Hepatocyte (in vitro differentiated cells): ENCODE measurements around the gene HSPA1A. TPM values are rescaled to one million over a fixed set of nuclear protein-coding genes. Genes with fewer than 3 reads are reported as not detected.
"Not testable (repeated sequence)": the region's sequence is repeated elsewhere in the genome, so short reads cannot be mapped to it uniquely, and the experiment has no call there.

Source experiments
- DNase-seq: peaks from one replicate; pipeline ENCODE4 v3.0.0-alpha.2; 2016; ENCODE audit warnings: low spot score
- H2AFZ ChIP-seq: fragments of 200-600 bp; sonication (generic); 2 replicates; pipeline ENCODE4 v1.6.0; 2016; ENCODE audit warnings: antibody characterized with exemption, mild to moderate bottlenecking
- H3K27ac ChIP-seq: fragments of 200-600 bp; sonication (generic); 2 replicates; pipeline ENCODE4 v1.5.1; 2016; ENCODE audit warnings: mild to moderate bottlenecking
- H3K27me3 ChIP-seq: fragments of 200-600 bp; sonication (generic); 2 replicates; pipeline ENCODE4 v1.6.1; 2016
- H3K36me3 ChIP-seq: fragments of 200-600 bp; sonication (generic); replicated peaks from 2 replicates; pipeline ENCODE4 v1.5.1; 2016; ENCODE audit warnings: low read depth; ENCODE audit not compliant: insufficient read depth
- H3K4me1 ChIP-seq: fragments of 200-600 bp; sonication (generic); 2 replicates; pipeline ENCODE4 v1.5.1; 2016; ENCODE audit warnings: mild to moderate bottlenecking, moderate library complexity; ENCODE audit not compliant: insufficient read depth
- H3K4me2 ChIP-seq: fragments of 200-600 bp; sonication (generic); 2 replicates; pipeline ENCODE4 v1.6.0; 2016
- H3K4me3 ChIP-seq: fragments of 200-600 bp; sonication (generic); 2 replicates; pipeline ENCODE4 v1.5.1; 2016; ENCODE audit warnings: mild to moderate bottlenecking
- H3K79me2 ChIP-seq: fragments of 200-600 bp; sonication (generic); 2 replicates; pipeline ENCODE4 v1.6.0; 2017; ENCODE audit warnings: mild to moderate bottlenecking
- H3K9me2 ChIP-seq: fragments of 200-600 bp; sonication (generic); replicated peaks from 2 replicates; pipeline ENCODE4 v1.6.0; 2017; ENCODE audit warnings: mild to moderate bottlenecking; ENCODE audit not compliant: insufficient read depth
- H3K9me3 ChIP-seq: fragments of 200-600 bp; sonication (generic); 2 replicates; pipeline ENCODE4 v1.5.1; 2016; ENCODE audit warnings: low read depth, mild to moderate bottlenecking
- H4K20me1 ChIP-seq: fragments of 200-600 bp; sonication (generic); 2 replicates; pipeline ENCODE4 v1.6.0; 2016; ENCODE audit warnings: mild to moderate bottlenecking; ENCODE audit not compliant: insufficient read depth, poor library complexity, severe bottlenecking
- CTCF ChIP-seq: fragments of 200-600 bp; sonication (generic); IDR thresholded peaks from 2 replicates; pipeline ENCODE4 v1.5.1; 2016; ENCODE audit warnings: antibody characterized with exemption, mild to moderate bottlenecking; ENCODE audit not compliant: poor library complexity
- EZH2 ChIP-seq: fragments of 200-600 bp; sonication (generic); IDR thresholded peaks from 2 replicates; pipeline ENCODE4 v1.6.1; 2016; ENCODE audit warnings: antibody characterized with exemption, mild to moderate bottlenecking, borderline replicate concordance
- EZH2phosphoT487 ChIP-seq: fragments of 200-600 bp; sonication (generic); IDR thresholded peaks from one replicate; pipeline ENCODE4 v1.6.1; 2018; ENCODE audit warnings: antibody characterized with exemption, mild to moderate bottlenecking, low read depth, moderate library complexity; ENCODE audit not compliant: unreplicated experiment, severe bottlenecking
- WGBS: methylation state at CpG from one replicate; pipeline ENCODE4 v1.1.6; 2016; ENCODE audit warnings: low lambda C conversion rate; ENCODE audit errors: missing lambda C conversion rate; 5-methylcytosine and 5-hydroxymethylcytosine counted together
- polyA plus RNA-seq: library from polyadenylated mRNA; unstranded; fragments of >200 nt; fragmentation: Nextera tagmentation; extraction: Ambion mirVana; gene quantifications from 2 replicates; pipeline ENCODE4 v1.2.1, GENCODE V29; 2016
- total RNA-seq: library from RNA; depleted of rRNA; stranded (reverse); fragments of >200 nt; gene quantifications from 2 replicates; pipeline ENCODE4 v1.2.3, GENCODE V29; 2014

The HSPA1A gene
- total and polyA plus RNA-seq, 2 experiments from 2014 or later: 82.2 to 83.3 TPM

- Histone ChIP-seq H3K4me1 (peaks cover 5% of the 10 kb centered on the region), H3K9me2 (no peaks in the 10 kb centered on the region), H2AFZ (peak overlapping the region; percentile 1), H3K27me3 (no peaks in the 10 kb centered on the region), H3K79me2 (peaks cover 19% of the 10 kb centered on the region), H3K27ac (peak overlapping the region; percentile 57), H3K9me3 (no peaks in the 10 kb centered on the region), H3K4me2 (peak overlapping the region; percentile 86), H4K20me1 (peaks cover 2% of the 10 kb centered on the region), H3K4me3 (peak overlapping the region; percentile 30), H3K36me3 (no peaks in the 10 kb centered on the region)
- WGBS: 52% methylated on average over 16 of the region's 17 CpGs
- TF ChIP-seq EZH2phosphoT487 (no peak), EZH2 (no peak), CTCF (no peak)
- DNase-seq: peak; percentile 23
Observed at GRCh38 chr6:31861919-31862343, 46.6 kb downstream of the HSPA1A start.

DNA sequence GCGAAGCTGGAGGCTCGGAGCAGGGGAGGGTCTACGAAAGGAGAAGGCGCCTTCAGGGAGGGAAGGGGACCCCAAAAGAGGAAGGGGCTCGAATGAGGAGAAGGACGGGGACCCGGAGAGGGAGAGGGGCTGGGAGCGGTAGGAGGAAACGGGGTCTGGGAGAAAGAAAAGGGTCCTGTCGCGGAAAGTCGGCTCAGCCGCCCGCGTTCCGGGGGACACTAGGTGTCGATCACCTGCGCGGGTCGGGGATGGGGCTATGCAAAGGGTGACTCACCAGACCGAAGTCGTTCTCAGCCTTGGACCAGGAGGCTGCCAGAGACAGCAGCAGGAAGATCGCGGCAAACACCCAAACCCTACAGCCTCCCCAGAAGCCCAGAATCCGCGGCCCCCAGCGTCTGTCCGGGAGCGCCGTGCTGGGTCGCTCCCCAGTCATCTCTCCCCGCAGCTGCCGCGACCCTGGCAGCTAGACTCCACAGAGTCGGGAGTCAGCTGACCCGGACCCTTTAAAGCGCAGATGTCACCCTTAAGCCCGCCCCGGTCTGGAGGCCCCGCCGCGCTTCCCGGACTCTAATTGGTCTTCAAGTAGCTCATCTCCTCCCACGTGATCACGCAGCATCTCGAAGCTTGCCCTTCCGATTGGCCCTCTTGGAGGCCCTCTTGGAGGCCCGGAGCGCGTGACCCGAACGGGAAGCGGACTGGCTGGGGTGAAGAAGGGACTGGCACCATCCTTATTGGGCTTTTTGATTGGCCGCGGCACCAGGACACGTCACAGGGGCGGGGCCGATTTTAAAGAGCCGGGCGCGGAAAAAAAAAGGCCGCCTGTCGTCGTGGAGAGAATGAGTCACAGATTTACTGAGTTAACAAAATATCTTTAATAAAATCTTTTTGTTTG is 47.2 kb downstream of the HSPA1A start, which contains the start of gene NEU1:
Gene NEU1 (minus strand): TSS at position 478 of the 892 bp plus-strand sequence. CDS start 45 bp downstream, at position 433.
- Histone ChIP-seq H4K20me1 (peaks cover 2% of the 10 kb centered on the region), H3K9me2 (no peaks in the 10 kb centered on the region), H3K4me2 (peak within 1 kb of the TSS; percentile 86), H3K79me2 (peaks cover 19% of the 10 kb centered on the region), H3K36me3 (no peaks in the 10 kb centered on the region), H3K9me3 (no peaks in the 10 kb centered on the region), H3K4me3 (peak within 1 kb of the TSS; percentile 30), H3K27ac (peak within 1 kb of the TSS; percentile 84), H3K27me3 (no peaks in the 10 kb centered on the region), H3K4me1 (peaks cover 5% of the 10 kb centered on the region), H2AFZ (peak within 1 kb of the TSS; percentile 13)
- WGBS: 1% methylated on average over 55 of the region's 64 CpGs
- peak; percentile 100 for DNase-seq
- TF ChIP-seq CTCF (no peak), EZH2 (no peak), EZH2phosphoT487 (no peak)

GRCh38 chr6:31864123-31864562 is 48.8 kb downstream of the HSPA1A start:
- H3K27me3 ChIP-seq, DNase-seq, H4K20me1 ChIP-seq, H3K4me1 ChIP-seq, H3K9me3 ChIP-seq, H3K9me2 ChIP-seq, H3K36me3 ChIP-seq: not testable (repeated sequence)
- peaks cover 19% of the 10 kb centered on the region for H3K79me2 ChIP-seq
- H2AFZ ChIP-seq: peak overlapping the region; percentile 13
- peak overlapping the region; percentile 84 for H3K27ac ChIP-seq
- H3K4me2 ChIP-seq: peak overlapping the region; percentile 73
- 24% methylated on average over 16 of the region's 16 CpGs for WGBS
- H3K4me3 ChIP-seq: peak overlapping the region; percentile 22

DNA sequence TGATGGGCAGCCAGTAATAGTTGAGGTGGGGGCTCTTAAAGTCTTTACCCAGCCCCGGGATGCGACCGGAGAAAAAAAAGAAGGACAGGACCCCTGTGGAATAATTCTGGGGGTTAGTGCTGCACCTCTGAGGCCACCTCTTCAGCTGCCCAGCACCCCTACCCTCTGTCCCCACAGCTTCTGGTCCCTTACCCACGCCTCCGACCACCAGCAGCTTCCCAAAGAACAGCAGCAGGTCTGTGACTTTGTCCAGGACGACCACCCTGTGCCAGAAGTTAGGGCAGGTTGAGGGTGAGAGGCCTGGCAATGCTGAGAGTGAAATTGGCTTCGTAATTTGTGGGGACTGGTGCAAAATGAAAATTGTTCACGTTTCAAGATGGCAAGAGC is 49.5 kb downstream of the HSPA1A start:
- Histone ChIP-seq H3K4me3 (no peak overlapping the region), H3K27me3 (no peaks in the 10 kb centered on the region), H3K9me3 (no peaks in the 10 kb centered on the region), H2AFZ (no peak overlapping the region), H3K4me1 (peaks cover 5% of the 10 kb centered on the region), H3K36me3 (no peaks in the 10 kb centered on the region), H4K20me1 (peaks cover 2% of the 10 kb centered on the region), H3K79me2 (peaks cover 19% of the 10 kb centered on the region), H3K4me2 (no peak overlapping the region), H3K27ac (peak overlapping the region; percentile 11), H3K9me2 (no peaks in the 10 kb centered on the region)
- TF ChIP-seq EZH2 (no peak), EZH2phosphoT487 (no peak), CTCF (no peak)
- WGBS: 94% methylated on average over 8 of the region's 8 CpGs
- DNase-seq: no peak
